Measurements from ENCODE around the gene DCD. TPM values are rescaled to one million over a fixed set of nuclear protein-coding genes. Genes with fewer than 3 reads are reported as not detected.

DCD gene
- polyA plus RNA-seq, 1 donor (not counting 4 experiments of a cell fraction or from before 2014, with no cell fraction given): not detected

GRCh38 chr12:54689034-54689372 lies 40.8 kb upstream of the DCD start:
- Histone ChIP-seq H3K27me3 (ENCODE audit: control insufficient read depth, extremely low read depth, insufficient read depth, low read length) (no peaks in the 10 kb centered on the region), H2AFZ (ENCODE audit: control insufficient read depth, low read length) (no peak overlapping the region), H3K36me3 (ENCODE audit: control insufficient read depth in 2 of 2, extremely low read depth in 1 of 2, insufficient read depth in 2 of 2, low read length in 2 of 2) (no peaks in the 10 kb centered on the region), H3K4me3 (ENCODE audit: control insufficient read depth in 2 of 3, extremely low read depth in 1 of 3, insufficient read depth in 2 of 3, low read depth in 1 of 3, low read length in 3 of 3) (no peak overlapping the region), H3K79me2 (ENCODE audit: control insufficient read depth, insufficient read depth, low read length) (no peaks in the 10 kb centered on the region), H3K27ac (ENCODE audit: control insufficient read depth, insufficient read depth, low read length) (no peak overlapping the region), H3K9me1 (ENCODE audit: control insufficient read depth, extremely low read depth, insufficient read depth, low read length) (no peaks in the 10 kb centered on the region), H3K9me3 (ENCODE audit: control insufficient read depth, low read depth, low read length) (no peaks in the 10 kb centered on the region), H3K4me1 (ENCODE audit: control insufficient read depth, extremely low read depth, insufficient read depth, low read length) (no peaks in the 10 kb centered on the region), H3K4me2 (ENCODE audit: control insufficient read depth, extremely low read depth, insufficient read depth, low read depth, low read length) (no peak overlapping the region), H3K9ac (ENCODE audit: control insufficient read depth, extremely low read depth, insufficient read depth, low read length) (no peak overlapping the region), H4K20me1 (ENCODE audit: control insufficient read depth, extremely low read depth, insufficient read depth, low read length) (no peaks in the 10 kb centered on the region)
- dilution Hi-C loops (cut with MboI; ENCODE audit: extremely low pct_ligation_motif_present, low sequenced_read_pairs): no loop called here
- TF ChIP-seq CTCF (optimal IDR thresholded peaks at IDR 0.05 in 1 of 3, IDR thresholded peaks at IDR 0.05 in 1 of 3, conservative IDR thresholded peaks at IDR 0.05 in 1 of 3; ENCODE audit: extremely low read depth in 1 of 3, insufficient read depth in 2 of 3, low read length in 3 of 3) (no peak), EZH2 (IDR thresholded peaks at IDR 0.05; ENCODE audit: low read length) (no peak)
- DNase-seq (ENCODE audit: low read depth, low spot score) (no peak), FAIRE-seq (no peak)

GRCh38 chr12:54688309-54689033 lies 40.3 kb upstream of the DCD start:
- H3K4me3 ChIP-seq (ENCODE audit: control insufficient read depth in 2 of 3, extremely low read depth in 1 of 3, insufficient read depth in 2 of 3, low read depth in 1 of 3, low read length in 3 of 3): no peak overlapping the region
- H3K4me1 ChIP-seq (ENCODE audit: control insufficient read depth, extremely low read depth, insufficient read depth, low read length): no peaks in the 10 kb centered on the region
- no peaks in the 10 kb centered on the region for H3K79me2 ChIP-seq (ENCODE audit: control insufficient read depth, insufficient read depth, low read length)
- H3K9me1 ChIP-seq (ENCODE audit: control insufficient read depth, extremely low read depth, insufficient read depth, low read length): no peaks in the 10 kb centered on the region
- no peaks in the 10 kb centered on the region for H3K27me3 ChIP-seq (ENCODE audit: control insufficient read depth, extremely low read depth, insufficient read depth, low read length)
- H3K36me3 ChIP-seq (ENCODE audit: control insufficient read depth in 2 of 2, extremely low read depth in 1 of 2, insufficient read depth in 2 of 2, low read length in 2 of 2): no peaks in the 10 kb centered on the region
- H3K9me3 ChIP-seq (ENCODE audit: control insufficient read depth, low read depth, low read length): no peaks in the 10 kb centered on the region
- no peak overlapping the region for H3K27ac ChIP-seq (ENCODE audit: control insufficient read depth, insufficient read depth, low read length)
- dilution Hi-C loops (cut with MboI; ENCODE audit: extremely low pct_ligation_motif_present, low sequenced_read_pairs): no loop called here
- no peak for FAIRE-seq
- no peaks in the 10 kb centered on the region for H4K20me1 ChIP-seq (ENCODE audit: control insufficient read depth, extremely low read depth, insufficient read depth, low read length)
- TF ChIP-seq CTCF (optimal IDR thresholded peaks at IDR 0.05 in 1 of 3, IDR thresholded peaks at IDR 0.05 in 1 of 3, conservative IDR thresholded peaks at IDR 0.05 in 1 of 3; ENCODE audit: extremely low read depth in 1 of 3, insufficient read depth in 2 of 3, low read length in 3 of 3) (no peak), EZH2 (IDR thresholded peaks at IDR 0.05; ENCODE audit: low read length) (no peak)
- DNase-seq (ENCODE audit: low read depth, low spot score): no peak
- no peak overlapping the region for H3K9ac ChIP-seq (ENCODE audit: control insufficient read depth, extremely low read depth, insufficient read depth, low read length)
- H2AFZ ChIP-seq (ENCODE audit: control insufficient read depth, low read length): no peak overlapping the region
- H3K4me2 ChIP-seq (ENCODE audit: control insufficient read depth, extremely low read depth, insufficient read depth, low read depth, low read length): no peak overlapping the region

All from keratinocyte (primary cell).